ENCODE measurements around the gene C16orf87. TPM values are rescaled to one million over a fixed set of nuclear protein-coding genes. Genes with fewer than 3 reads are reported as not detected.

Gene C16orf87
- total RNA-seq, 1 donor from 2014 or later: 17.2 TPM

DNA sequence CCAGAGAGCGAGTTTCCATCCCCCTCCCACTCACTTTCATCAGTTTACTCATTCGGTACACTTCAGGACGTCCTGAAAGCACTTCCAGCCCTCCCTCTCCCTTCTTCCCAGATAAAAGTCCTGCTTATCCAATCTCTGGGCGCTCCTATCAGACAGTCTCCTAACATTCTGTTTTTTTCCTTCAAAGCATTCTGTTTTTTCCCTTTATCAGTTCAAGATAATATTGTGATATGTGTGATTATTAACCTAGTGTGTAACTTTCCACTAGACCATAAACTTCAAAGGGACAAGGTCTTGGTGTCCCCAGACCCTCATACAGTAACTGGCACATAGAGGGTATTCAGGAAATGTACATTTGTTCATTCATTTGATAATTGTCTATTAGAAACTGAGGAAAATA lies 24.4 kb upstream of the C16orf87 start:
- no peaks in the 10 kb centered on the region for H3K9me3 Mint-ChIP-seq (ENCODE audit: low read depth)
- no peak for DNase-seq (ENCODE audit: low spot score, unreplicated experiment)
- no peaks in the 10 kb centered on the region for H3K36me3 Mint-ChIP-seq (ENCODE audit: insufficient read depth)
- TF ChIP-seq, protein P1, sequence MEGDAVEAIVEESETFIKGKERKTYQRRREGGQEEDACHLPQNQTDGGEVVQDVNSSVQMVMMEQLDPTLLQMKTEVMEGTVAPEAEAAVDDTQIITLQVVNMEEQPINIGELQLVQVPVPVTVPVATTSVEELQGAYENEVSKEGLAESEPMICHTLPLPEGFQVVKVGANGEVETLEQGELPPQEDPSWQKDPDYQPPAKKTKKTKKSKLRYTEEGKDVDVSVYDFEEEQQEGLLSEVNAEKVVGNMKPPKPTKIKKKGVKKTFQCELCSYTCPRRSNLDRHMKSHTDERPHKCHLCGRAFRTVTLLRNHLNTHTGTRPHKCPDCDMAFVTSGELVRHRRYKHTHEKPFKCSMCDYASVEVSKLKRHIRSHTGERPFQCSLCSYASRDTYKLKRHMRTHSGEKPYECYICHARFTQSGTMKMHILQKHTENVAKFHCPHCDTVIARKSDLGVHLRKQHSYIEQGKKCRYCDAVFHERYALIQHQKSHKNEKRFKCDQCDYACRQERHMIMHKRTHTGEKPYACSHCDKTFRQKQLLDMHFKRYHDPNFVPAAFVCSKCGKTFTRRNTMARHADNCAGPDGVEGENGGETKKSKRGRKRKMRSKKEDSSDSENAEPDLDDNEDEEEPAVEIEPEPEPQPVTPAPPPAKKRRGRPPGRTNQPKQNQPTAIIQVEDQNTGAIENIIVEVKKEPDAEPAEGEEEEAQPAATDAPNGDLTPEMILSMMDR (IDR thresholded peaks at IDR 0.05; ENCODE audit: unreplicated experiment): no peak
- H3K27ac Mint-ChIP-seq: no peak overlapping the region
- H3K4me3 Mint-ChIP-seq (ENCODE audit: low read depth): no peak overlapping the region
- peaks cover 5% of the 10 kb centered on the region for H3K27me3 Mint-ChIP-seq
- peaks cover 24% of the 10 kb centered on the region for H3K4me1 Mint-ChIP-seq (ENCODE audit: low read depth)

DNA sequence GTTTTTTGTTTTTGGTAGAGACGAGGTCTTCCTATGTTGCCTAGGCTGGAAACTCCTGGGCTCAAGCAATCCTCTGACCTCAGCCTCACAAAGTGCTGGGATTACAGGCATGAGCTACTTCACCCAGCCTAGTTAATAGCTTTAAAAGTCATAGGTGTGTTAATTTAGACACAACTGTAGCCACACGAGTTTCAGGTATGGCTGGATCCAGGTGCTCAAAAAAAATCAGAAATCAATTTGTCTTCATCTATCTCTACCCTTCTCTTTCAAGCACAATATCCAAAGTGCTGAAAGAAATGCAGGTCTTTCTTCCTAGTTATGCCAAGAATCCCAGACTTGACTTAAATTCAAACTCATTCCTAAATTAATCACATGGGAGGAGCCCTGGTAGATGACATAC lies 23.9 kb upstream of the C16orf87 start:
- Mint-ChIP-seq H3K27ac (no peak overlapping the region), H3K4me1 (ENCODE audit: low read depth) (peaks cover 24% of the 10 kb centered on the region), H3K4me3 (ENCODE audit: low read depth) (no peak overlapping the region), H3K36me3 (ENCODE audit: insufficient read depth) (no peaks in the 10 kb centered on the region), H3K27me3 (peaks cover 5% of the 10 kb centered on the region), H3K9me3 (ENCODE audit: low read depth) (no peaks in the 10 kb centered on the region)
- DNase-seq (ENCODE audit: low spot score, unreplicated experiment): no peak
- TF ChIP-seq, protein P1 (IDR thresholded peaks at IDR 0.05; ENCODE audit: unreplicated experiment): no peak

DNA sequence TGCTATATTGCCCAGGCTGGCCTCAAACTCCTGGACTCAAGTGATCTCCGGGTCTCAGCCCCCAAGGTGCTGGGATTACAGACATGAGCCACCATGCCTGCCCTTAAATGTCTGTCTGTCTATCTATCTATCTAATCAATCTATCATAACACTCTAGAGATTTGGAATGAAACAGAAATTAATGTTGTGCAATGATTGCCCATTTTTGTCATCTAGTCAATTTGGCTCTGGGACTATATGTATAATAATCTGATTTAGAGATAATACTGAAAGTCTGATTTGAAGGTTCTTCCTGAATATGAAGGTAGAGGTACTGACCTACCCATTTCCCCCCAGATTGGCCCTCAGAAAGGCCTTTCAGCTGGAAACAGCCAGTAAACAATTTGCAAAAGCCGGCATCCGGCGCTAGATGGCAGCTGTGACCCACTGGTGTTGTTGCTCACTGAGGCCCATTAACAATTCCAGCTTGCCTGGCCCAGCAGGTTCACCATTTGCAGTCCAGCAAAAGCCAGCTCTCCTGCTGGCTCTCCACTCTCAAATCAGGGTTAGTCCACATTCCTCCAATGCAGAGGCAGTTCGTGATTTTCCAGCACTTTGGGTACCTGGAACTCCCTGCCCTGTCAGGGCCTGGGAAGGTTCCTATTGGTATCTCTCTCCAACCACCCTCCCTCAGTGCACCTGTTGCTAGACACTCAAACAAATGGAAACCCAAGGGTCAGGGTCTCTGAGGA lies 22.9 kb upstream of the C16orf87 start:
- no peak overlapping the region for H3K4me3 Mint-ChIP-seq (ENCODE audit: low read depth)
- peaks cover 24% of the 10 kb centered on the region for H3K4me1 Mint-ChIP-seq (ENCODE audit: low read depth)
- peaks cover 5% of the 10 kb centered on the region for H3K27me3 Mint-ChIP-seq
- H3K36me3 Mint-ChIP-seq (ENCODE audit: insufficient read depth): no peaks in the 10 kb centered on the region
- H3K9me3 Mint-ChIP-seq (ENCODE audit: low read depth): no peaks in the 10 kb centered on the region
- peak overlapping the region; percentile 68 for H3K27ac Mint-ChIP-seq
- TF ChIP-seq, protein P1 (IDR thresholded peaks at IDR 0.05; ENCODE audit: unreplicated experiment): peak; percentile 87
- peak; percentile 71 for DNase-seq (ENCODE audit: low spot score, unreplicated experiment)

DNA sequence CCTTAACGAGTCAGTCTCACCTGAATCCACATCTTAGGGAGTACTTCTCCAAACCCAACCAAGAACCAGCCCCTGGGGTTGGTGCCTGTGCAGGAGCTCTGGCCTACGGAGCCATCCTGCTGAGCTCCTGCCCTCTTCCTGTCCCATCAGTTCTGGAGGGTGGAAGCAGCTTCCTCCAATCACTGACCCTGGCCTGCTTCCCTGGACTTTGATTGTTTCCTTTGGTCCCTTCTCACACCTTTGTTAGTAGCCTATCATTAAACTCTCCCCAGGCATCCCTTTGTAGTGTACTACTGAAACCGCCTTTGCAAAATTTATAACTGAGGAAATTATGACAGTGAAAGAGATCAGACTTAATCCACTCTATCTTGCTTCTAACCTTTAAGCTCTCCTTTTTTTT lies 21.1 kb upstream of the C16orf87 start:
- no peaks in the 10 kb centered on the region for H3K9me3 Mint-ChIP-seq (ENCODE audit: low read depth)
- H3K4me1 Mint-ChIP-seq (ENCODE audit: low read depth): peaks cover 24% of the 10 kb centered on the region
- no peak overlapping the region for H3K4me3 Mint-ChIP-seq (ENCODE audit: low read depth)
- no peak overlapping the region for H3K27ac Mint-ChIP-seq
- TF ChIP-seq, protein P1 (IDR thresholded peaks at IDR 0.05; ENCODE audit: unreplicated experiment): no peak
- peaks cover 5% of the 10 kb centered on the region for H3K27me3 Mint-ChIP-seq
- no peaks in the 10 kb centered on the region for H3K36me3 Mint-ChIP-seq (ENCODE audit: insufficient read depth)
- DNase-seq (ENCODE audit: low spot score, unreplicated experiment): no peak

DNA sequence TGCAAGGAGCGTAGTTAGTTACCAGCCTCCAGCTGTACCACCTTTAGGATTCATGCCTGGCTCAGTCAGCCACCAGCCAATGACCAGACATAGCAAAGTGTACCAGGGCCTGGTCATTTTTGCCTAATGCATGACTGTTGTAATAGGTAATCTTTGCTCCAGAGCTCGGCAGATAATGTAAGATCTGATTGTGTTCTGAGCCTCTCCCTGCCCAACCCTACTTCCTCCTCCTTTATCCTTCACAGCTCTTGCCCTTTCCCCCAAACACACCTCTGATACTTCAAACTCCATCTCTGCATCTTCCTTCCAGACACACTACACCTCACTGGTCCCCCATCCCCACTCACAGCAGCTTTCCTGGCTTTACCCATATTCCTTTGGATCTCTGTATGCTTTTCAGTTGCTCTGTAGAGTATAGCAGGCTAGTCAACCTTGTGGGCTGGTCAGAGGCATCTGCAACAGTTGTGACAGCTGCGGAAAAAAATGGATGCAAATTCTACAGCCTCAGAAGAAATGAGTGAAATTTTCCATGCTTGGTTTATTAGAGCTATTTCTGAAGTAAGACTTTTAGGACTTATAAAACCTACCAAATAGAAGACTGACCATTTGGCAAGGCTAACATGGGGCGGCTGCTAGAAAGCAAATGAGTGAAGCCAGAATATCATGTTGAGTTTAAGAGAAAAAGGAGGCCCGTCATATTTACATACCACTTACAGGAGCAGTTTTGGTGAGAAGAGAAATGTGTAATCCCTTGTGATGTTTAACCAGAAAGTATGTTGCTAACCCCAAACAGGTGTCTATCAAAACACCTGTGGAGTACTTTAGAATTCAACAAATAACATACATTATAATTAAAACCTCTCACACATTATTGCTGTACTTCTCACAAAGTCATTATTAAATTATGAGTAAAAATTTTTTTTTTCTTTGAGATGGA lies 19.9 kb upstream of the C16orf87 start:
- Mint-ChIP-seq H3K4me1 (ENCODE audit: low read depth) (peaks cover 22% of the 10 kb centered on the region), H3K36me3 (ENCODE audit: insufficient read depth) (no peaks in the 10 kb centered on the region), H3K4me3 (ENCODE audit: low read depth) (no peak overlapping the region), H3K27me3 (peaks cover 5% of the 10 kb centered on the region), H3K9me3 (ENCODE audit: low read depth) (no peaks in the 10 kb centered on the region), H3K27ac (no peak overlapping the region)
- TF ChIP-seq, protein P1 (IDR thresholded peaks at IDR 0.05; ENCODE audit: unreplicated experiment): no peak
- no peak for DNase-seq (ENCODE audit: low spot score, unreplicated experiment)
